HG03175 (cell line): Measurements from ENCODE around the gene PTPN7.
A peak's percentile ranks its signal among the peaks of the same experiment; 100 is the strongest.
"Not testable (repeated sequence)": the region's sequence is repeated elsewhere in the genome, so short reads cannot be mapped to it uniquely, and the experiment has no call there.

Experiments
- ATAC-seq: cut with Tn5 transposase; IDR thresholded peaks from one replicate; pipeline ENCODE4 v1.9.1; 2021; ENCODE audit warnings: mild to moderate bottlenecking, moderate library complexity; ENCODE audit not compliant: unreplicated experiment

Gene PTPN7

DNA sequence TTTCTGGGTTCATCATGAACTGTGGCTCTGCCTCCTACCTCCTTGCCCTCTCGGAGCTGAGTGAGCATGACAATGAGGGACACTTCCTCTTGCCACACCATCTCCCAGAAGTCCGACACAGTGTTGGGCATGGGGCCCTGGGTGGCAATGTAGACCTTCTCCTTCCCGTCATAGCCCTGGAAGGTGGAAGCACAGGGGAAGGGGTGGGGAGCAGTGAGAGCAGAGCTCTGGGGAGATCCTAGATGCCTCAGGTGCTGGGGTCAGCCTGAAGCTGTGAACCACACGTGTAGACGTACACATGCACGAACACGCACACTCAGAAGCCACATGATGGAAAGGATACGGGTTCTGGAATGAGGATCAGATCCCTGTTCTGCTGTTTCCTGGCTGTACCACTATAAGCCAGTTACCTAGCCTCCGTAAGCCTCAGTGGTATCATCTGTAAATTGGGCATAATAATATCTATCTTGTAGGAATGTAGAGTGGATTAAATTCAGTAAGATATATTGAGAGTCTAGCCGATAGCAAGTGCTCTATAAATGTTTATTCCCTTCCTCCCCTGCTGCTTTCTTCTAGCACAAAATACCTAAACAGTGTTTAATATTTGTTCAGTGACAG is 6.1 kb downstream of the PTPN7 start:
- no peak for ATAC-seq

GRCh38 chr1:202153284-202153683 is 7.1 kb downstream of the PTPN7 start:
- ATAC-seq, result no peak

GRCh38 chr1:202152399-202152798 is 8.0 kb downstream of the PTPN7 start:
- ATAC-seq, result no peak

DNA sequence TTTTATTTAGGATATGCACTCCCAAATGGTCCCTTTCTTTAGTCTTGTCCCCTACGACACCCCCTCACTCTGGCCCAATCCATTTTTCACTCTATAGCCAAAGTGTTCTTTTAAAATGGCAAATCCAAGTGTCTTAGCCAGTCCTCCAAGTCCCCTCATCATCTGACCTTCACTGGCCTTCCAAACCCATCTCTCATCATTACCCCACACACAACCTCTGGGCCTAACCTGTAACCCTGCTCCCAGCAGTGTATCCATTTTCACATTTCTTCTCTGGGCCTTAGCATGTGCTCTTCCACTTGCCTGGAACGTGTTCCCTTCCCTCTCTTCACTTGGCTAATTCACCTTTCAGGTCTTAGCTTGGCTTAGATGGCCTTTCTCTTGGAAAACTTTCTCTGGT is 9.4 kb downstream of the PTPN7 start:
- ATAC-seq, result no peak

DNA sequence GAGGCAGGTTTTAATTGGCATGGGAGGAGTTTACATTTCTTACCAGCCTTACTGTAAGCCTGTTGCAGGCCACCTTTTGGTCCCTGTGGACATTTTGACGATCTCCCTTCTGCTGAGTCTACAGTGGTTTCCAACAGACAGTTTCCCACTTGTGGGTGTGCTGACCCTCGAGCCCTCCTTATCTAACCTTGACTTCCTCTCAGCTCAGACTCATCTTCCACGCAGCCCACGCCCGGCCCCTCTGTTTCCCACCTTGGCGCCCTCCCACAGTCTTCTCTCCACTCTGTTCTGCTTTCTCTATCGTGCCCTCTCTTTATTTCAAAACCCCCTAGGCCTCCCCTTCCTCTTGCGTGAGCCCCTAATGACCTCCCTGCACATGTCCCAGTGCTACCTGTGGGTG is 9.8 kb downstream of the PTPN7 start:
- ATAC-seq, result no peak

GRCh38 chr1:202150187-202150586 is 10.2 kb downstream of the PTPN7 start:
- ATAC-seq, result no peak

DNA sequence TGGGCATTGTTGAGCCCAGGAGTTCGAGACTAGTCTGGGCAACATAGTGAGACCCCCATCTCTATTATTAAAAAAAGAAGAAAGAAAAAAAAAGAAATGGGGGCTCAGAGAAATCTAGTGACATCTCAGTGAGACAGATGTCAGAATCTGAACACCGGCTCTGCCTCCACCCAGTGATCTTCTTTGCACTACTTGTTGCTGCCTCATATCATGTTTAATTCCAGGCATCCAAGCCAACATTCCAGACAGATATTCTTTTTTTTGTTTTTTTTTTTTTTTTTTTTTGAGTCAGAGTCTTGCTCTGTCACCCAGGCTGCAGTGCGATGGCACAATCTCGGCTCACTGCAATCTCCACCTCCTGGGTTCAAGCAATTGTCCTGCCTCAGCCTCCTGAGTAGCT is 10.8 kb downstream of the PTPN7 start:
- ATAC-seq, result no peak

DNA sequence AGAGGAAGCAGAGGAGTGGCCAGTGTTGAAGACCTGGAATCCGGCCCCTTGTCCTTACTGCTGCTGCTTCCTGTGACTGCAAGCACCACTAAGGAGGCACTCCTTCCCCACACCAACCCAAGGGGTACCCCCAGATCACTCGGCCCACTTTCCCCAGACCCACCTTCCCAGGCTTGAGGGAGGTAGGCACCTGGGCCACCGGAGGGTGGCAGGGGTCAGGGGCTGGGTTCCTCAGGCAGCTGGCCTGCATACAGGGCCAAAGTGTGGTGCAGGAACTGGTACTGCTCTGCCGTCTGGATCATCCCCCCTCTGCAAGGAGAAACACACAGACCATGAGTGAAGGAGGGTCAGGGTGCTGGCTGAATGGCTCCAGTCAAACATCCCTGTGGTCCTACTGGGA is 12.0 kb downstream of the PTPN7 start:
- no peak for ATAC-seq

DNA sequence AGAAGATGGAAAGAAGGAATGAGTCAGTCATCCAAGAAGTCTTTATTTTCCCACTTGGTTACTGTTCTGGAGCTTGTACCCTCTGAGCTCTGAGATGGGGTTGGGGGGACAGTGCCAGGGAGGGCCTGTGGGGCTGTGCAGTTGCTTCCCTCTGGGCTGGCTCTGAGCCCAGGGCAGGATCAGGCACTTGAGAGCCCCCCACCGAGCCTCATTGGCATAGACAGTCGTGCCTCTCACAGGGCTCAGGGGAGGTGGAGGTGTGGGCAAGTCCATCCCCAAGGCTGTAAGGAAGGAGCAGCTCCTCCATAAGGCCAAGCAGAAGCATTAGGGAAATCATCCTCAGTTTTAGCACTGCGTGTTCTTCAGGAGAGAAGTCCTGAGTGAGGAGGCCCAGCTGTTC is 13.4 kb downstream of the PTPN7 start:
- ATAC-seq, result no peak

GRCh38 chr1:202146279-202146678 is 14.1 kb downstream of the PTPN7 start:
- no peak for ATAC-seq

DNA sequence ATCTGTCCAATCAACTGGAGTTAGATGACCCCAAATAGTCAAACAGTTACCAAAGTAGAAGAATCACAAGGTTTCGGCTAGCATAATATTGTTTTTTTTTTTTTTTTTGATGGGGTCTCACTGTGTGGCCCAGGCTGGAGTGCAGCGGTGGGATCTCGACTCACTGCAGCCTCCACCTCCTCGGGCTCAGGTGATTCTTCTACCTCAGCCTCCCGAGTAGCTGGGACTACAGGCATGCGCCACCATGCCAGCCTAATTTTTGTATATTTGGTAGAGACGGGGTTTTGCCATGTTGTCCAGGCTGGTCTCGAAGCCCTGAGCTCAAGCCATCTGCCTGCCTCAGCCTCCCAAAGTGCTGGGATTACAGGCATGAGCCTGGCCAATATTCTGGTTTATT is 14.7 kb downstream of the PTPN7 start:
- not testable (repeated sequence) for ATAC-seq

GRCh38 chr1:202145068-202145743 is 15.2 kb downstream of the PTPN7 start:
- no peak for ATAC-seq

GRCh38 chr1:202144402-202145067 is 15.9 kb downstream of the PTPN7 start, which contains the start of gene ARL8A:
Gene ARL8A, minus strand, starts transcription at chr1:202144737. Its CDS starts 165 bp downstream, at chr1:202144572.
- ATAC-seq, result peak; percentile 69

- peak; percentile 41 for ATAC-seq
These were observed 16.5 kb downstream of the PTPN7 start for GRCh38 chr1:202143768-202144401.

- ATAC-seq, result peak; percentile 31
These were observed 17.2 kb downstream of the PTPN7 start for GRCh38 chr1:202143011-202143767.

DNA sequence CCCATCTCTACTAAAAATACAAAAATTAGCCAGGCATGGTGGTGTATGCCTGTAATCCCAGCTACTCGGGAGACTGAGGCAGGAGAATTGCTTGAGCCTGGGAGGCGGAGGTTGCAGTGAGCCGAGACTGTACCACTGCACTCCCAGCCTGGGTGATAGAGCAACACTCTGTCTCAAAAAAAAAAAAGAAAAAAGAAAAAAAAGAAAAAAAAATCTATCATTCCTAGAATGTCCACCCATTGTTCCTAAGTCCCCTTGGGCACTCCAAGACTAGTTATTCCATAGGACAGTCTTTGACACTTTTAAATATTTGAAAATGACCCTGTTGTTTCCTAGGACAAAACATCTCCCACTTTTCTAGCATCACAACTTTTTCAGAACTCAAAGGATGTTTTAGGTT is 18.9 kb downstream of the PTPN7 start:
- not testable (repeated sequence) for ATAC-seq

DNA sequence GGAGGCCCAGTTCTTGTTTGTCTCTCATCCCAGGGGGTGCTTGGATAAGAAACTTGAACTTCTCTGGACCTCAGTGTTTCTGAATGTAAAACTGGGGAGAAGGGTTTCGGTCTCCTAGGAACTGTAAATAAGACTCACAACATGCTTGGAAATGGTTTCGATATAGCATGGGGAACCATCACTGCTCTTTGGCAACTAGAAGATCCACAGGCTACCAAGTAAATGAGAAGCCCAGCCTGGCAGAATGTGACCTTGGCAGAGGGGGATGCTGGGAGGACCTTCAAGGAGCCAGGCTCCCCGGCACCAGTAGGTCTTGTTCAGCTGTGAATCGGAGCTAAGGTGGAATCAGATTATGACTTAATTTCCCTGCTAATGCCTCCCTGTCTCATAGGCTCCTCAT is 19.6 kb downstream of the PTPN7 start:
- ATAC-seq, result no peak

DNA sequence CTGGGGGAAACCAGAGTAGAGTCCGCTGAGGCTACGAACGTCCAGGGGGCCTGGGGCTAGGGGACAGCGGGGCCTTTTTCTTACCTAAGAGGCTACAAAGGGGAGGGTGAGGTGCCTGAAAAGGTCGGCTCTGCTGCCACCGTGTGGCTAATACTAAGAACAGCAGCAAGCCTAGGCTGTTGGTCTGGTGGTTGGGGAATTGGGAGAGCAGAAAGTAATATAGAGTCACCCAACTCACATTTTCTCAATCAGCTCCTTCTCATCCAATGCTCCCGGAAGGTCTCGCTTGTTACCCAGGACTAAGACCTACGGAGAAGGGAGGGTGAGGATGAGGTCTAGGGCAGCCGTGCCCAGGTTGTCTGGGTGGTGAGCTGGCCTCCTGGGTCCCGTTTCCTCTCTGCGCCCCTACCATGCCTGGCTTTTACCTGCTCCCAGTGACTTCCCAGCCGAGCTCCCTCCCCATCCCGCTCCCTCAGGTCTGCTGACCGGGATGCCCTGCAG is 25.1 kb downstream of the PTPN7 start:
- no peak for ATAC-seq

GRCh38 chr1:202134645-202135172 is 25.7 kb downstream of the PTPN7 start:
- no peak for ATAC-seq

- no peak for ATAC-seq
These were observed 26.4 kb downstream of the PTPN7 start for GRCh38 chr1:202133989-202134388.

DNA sequence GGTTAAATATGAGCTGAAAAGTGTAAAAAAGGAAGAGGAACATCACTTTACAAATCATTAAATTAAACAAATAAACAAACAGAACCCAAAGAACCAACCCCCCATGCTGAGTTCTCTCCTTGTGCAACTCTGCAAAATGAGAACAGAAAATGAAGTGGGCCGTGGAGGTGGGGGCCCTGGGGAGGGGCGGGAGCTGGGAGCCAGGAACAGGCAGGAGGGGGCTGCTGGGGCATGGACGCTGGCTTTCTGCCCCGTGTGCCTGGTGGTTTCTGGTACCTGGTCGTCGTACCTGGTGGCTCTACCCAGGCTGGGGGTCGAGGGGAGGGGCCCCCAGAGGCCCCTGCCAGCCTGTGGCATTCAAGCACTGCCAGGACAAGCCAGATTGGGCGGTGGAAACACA is 26.9 kb downstream of the PTPN7 start:
- no peak for ATAC-seq
